HUDEP-2 (cell line): ENCODE measurements around the gene GRID1.

Source experiments
- DNase-seq, 76 experiments: peaks; one replicate each; lab custom pipeline; 2025; ENCODE audit not compliant: unreplicated experiment in 76 of 76; lab: John Stamatoyannopoulos, UW

Gene GRID1

GRCh38 chr10:86197166-86197790 lies 169.3 kb downstream of the GRID1 start:
- no peak for DNase-seq

- DNase-seq, result no peak
These were observed 171.0 kb downstream of the GRID1 start for GRCh38 chr10:86195521-86196157.

GRCh38 chr10:86194684-86195083 lies 171.9 kb downstream of the GRID1 start:
- DNase-seq, result no peak

GRCh38 chr10:86193841-86194240 lies 172.8 kb downstream of the GRID1 start:
- DNase-seq, result no peak

- DNase-seq, result no peak
These were observed 173.9 kb downstream of the GRID1 start for GRCh38 chr10:86192691-86193090.

GRCh38 chr10:86192147-86192546 lies 174.4 kb downstream of the GRID1 start:
- DNase-seq, result no peak

GRCh38 chr10:86191686-86192085 lies 174.9 kb downstream of the GRID1 start:
- no peak for DNase-seq

GRCh38 chr10:86191166-86191565 lies 175.4 kb downstream of the GRID1 start:
- no peak for DNase-seq

- no peak for DNase-seq
These were observed 176.3 kb downstream of the GRID1 start for GRCh38 chr10:86190291-86190690.

- no peak for DNase-seq
These were observed 176.7 kb downstream of the GRID1 start for GRCh38 chr10:86189891-86190290.

GRCh38 chr10:86188796-86189558 lies 177.6 kb downstream of the GRID1 start:
- no peak for DNase-seq

- DNase-seq, result no peak
These were observed 178.3 kb downstream of the GRID1 start for GRCh38 chr10:86188326-86188725.

- no peak for DNase-seq
These were observed 178.9 kb downstream of the GRID1 start for GRCh38 chr10:86187499-86188239.

- no peak for DNase-seq
These were observed 180.0 kb downstream of the GRID1 start for GRCh38 chr10:86186633-86187032.

- no peak for DNase-seq
These were observed 184.0 kb downstream of the GRID1 start for GRCh38 chr10:86182595-86182994.

- no peak for DNase-seq
These were observed 184.4 kb downstream of the GRID1 start for GRCh38 chr10:86182150-86182549.

GRCh38 chr10:86180861-86181260 lies 185.7 kb downstream of the GRID1 start:
- DNase-seq, result no peak

GRCh38 chr10:86179961-86180360 lies 186.6 kb downstream of the GRID1 start:
- no peak for DNase-seq

- DNase-seq, result no peak
These were observed 187.5 kb downstream of the GRID1 start for GRCh38 chr10:86179153-86179524.

GRCh38 chr10:86178401-86179152 lies 188.0 kb downstream of the GRID1 start:
- peak in 31 of 76 experiments; percentile 1 to 50 (median 10) for DNase-seq
